Neural progenitor cell (in vitro differentiated cells): Measurements from ENCODE around the gene PIAS2. TPM values are rescaled to one million over a fixed set of nuclear protein-coding genes. Genes with fewer than 3 reads are reported as not detected.

Experiments
- DNase-seq: peaks from one replicate; pipeline ENCODE4 v3.0.0-alpha.2; 2016; ENCODE audit warnings: low spot score
- H2AFZ ChIP-seq: fragments of 200-600 bp; sonication (generic); replicated peaks from 2 replicates; pipeline ENCODE4 v1.6.1; 2016; ENCODE audit warnings: antibody characterized with exemption
- H3F3A ChIP-seq: fragments of 200-600 bp; sonication (generic); 2 replicates; pipeline ENCODE4 v1.6.1; 2016; ENCODE audit warnings: antibody characterized with exemption, low read depth
- H3K27ac ChIP-seq: fragments of 200-600 bp; sonication (generic); 2 replicates; pipeline ENCODE4 v1.5.1; 2016; ENCODE audit warnings: mild to moderate bottlenecking
- H3K27me3 ChIP-seq: fragments of 200-600 bp; sonication (generic); 2 replicates; pipeline ENCODE4 v1.6.1; 2016; ENCODE audit warnings: mild to moderate bottlenecking, moderate library complexity
- H3K36me3 ChIP-seq: fragments of 200-600 bp; sonication (generic); 2 replicates; pipeline ENCODE4 v1.5.1; 2016
- H3K4me1 ChIP-seq: fragments of 200-600 bp; sonication (generic); 2 replicates; pipeline ENCODE4 v1.6.1; 2016; ENCODE audit warnings: mixed run types
- H3K4me2 ChIP-seq: fragments of 200-600 bp; sonication (generic); 2 replicates; pipeline ENCODE4 v1.6.1; 2016
- H3K4me3 ChIP-seq: fragments of 200-600 bp; sonication (generic); 2 replicates; pipeline ENCODE4 v1.5.1; 2016
- H3K79me2 ChIP-seq: fragments of 200-600 bp; sonication (generic); 2 replicates; pipeline ENCODE4 v1.6.1; 2016; ENCODE audit warnings: low read depth
- H3K9ac ChIP-seq: fragments of 200-600 bp; sonication (generic); 2 replicates; pipeline ENCODE4 v1.6.1; 2016
- H3K9me3 ChIP-seq: fragments of 200-600 bp; sonication (generic); 2 replicates; pipeline ENCODE4 v1.5.1; 2016; ENCODE audit warnings: low read depth
- H4K20me1 ChIP-seq: fragments of 200-600 bp; sonication (generic); 2 replicates; pipeline ENCODE4 v1.6.1; 2016; ENCODE audit warnings: low read depth
- H3K27ac Mint-ChIP-seq: 3 replicates; pipeline ENCODE4 v1.8.0; 2021; ENCODE audit warnings: mixed read lengths
- H3K27me3 Mint-ChIP-seq: 2 replicates; pipeline ENCODE4 v1.8.0; 2022; ENCODE audit warnings: low read depth, mild to moderate bottlenecking, inconsistent platforms, moderate library complexity, mixed read lengths; ENCODE audit not compliant: insufficient read depth
- H3K36me3 Mint-ChIP-seq: 3 replicates; pipeline ENCODE4 v1.8.0; 2021; ENCODE audit warnings: mixed read lengths
- H3K4me1 Mint-ChIP-seq: 3 replicates; pipeline ENCODE4 v1.8.0; 2021; ENCODE audit warnings: mixed read lengths
- H3K4me3 Mint-ChIP-seq: 3 replicates; pipeline ENCODE4 v1.8.0; 2021; ENCODE audit warnings: mild to moderate bottlenecking, moderate library complexity, mixed read lengths
- H3K9me3 Mint-ChIP-seq: 3 replicates; pipeline ENCODE4 v1.8.0; 2020; ENCODE audit warnings: mixed read lengths
- EZH2 ChIP-seq: fragments of 200-600 bp; sonication (generic); IDR thresholded peaks from 2 replicates; pipeline ENCODE4 v1.6.1; 2017; ENCODE audit warnings: antibody characterized with exemption, mild to moderate bottlenecking, moderate library complexity
- EZH2phosphoT487 ChIP-seq: fragments of 200-600 bp; sonication (generic); IDR thresholded peaks from 2 replicates; pipeline ENCODE4 v1.6.1; 2017; ENCODE audit warnings: antibody characterized with exemption
- total RNA-seq: library from RNA; depleted of rRNA; stranded (reverse); fragments of >200 nt; gene quantifications from 2 replicates; pipeline ENCODE4 v1.2.3, GENCODE V29; 2015; ENCODE audit warnings: low replicate concordance
- TF ChIP-seq, protein P1 (sequence below): fragments of 200-600 bp; sonication (generic); IDR thresholded peaks from 2 replicates; pipeline ENCODE4 v1.5.1; 2017; ENCODE audit warnings: antibody characterized with exemption, mild to moderate bottlenecking

PIAS2 gene
- total RNA-seq, 1 donor from 2014 or later, result 39.4 TPM

- no peaks in the 10 kb centered on the region for H3K9me3 Mint-ChIP-seq
- no peak overlapping the region for H2AFZ ChIP-seq
- no peaks in the 10 kb centered on the region for H3K9me3 ChIP-seq
- no peak overlapping the region for H3K4me3 ChIP-seq
- H3K79me2 ChIP-seq, result no peaks in the 10 kb centered on the region
- no peak for DNase-seq
- H3K4me2 ChIP-seq, result no peak overlapping the region
- peaks cover 5% of the 10 kb centered on the region for H3K27me3 ChIP-seq
- no peak overlapping the region for H3K27ac Mint-ChIP-seq
- TF ChIP-seq, protein P1, sequence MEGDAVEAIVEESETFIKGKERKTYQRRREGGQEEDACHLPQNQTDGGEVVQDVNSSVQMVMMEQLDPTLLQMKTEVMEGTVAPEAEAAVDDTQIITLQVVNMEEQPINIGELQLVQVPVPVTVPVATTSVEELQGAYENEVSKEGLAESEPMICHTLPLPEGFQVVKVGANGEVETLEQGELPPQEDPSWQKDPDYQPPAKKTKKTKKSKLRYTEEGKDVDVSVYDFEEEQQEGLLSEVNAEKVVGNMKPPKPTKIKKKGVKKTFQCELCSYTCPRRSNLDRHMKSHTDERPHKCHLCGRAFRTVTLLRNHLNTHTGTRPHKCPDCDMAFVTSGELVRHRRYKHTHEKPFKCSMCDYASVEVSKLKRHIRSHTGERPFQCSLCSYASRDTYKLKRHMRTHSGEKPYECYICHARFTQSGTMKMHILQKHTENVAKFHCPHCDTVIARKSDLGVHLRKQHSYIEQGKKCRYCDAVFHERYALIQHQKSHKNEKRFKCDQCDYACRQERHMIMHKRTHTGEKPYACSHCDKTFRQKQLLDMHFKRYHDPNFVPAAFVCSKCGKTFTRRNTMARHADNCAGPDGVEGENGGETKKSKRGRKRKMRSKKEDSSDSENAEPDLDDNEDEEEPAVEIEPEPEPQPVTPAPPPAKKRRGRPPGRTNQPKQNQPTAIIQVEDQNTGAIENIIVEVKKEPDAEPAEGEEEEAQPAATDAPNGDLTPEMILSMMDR, result no peak
- TF ChIP-seq EZH2phosphoT487 (no peak), EZH2 (no peak)
- no peaks in the 10 kb centered on the region for H3K4me1 ChIP-seq
- no peak overlapping the region for H3K4me3 Mint-ChIP-seq
- peaks cover 4% of the 10 kb centered on the region for H3K27me3 Mint-ChIP-seq
- no peaks in the 10 kb centered on the region for H3K36me3 ChIP-seq
- no peaks in the 10 kb centered on the region for H3F3A ChIP-seq
- no peaks in the 10 kb centered on the region for H3K36me3 Mint-ChIP-seq
- H4K20me1 ChIP-seq, result no peaks in the 10 kb centered on the region
- no peak overlapping the region for H3K9ac ChIP-seq
- H3K27ac ChIP-seq, result no peak overlapping the region
- H3K4me1 Mint-ChIP-seq, result peaks cover 8% of the 10 kb centered on the region
Measured at GRCh38 chr18:46767217-46767616, 150.1 kb downstream of the PIAS2 start.

GRCh38 chr18:46764586-46764985 is 152.7 kb downstream of the PIAS2 start:
- no peaks in the 10 kb centered on the region for H3K36me3 ChIP-seq
- H3K36me3 Mint-ChIP-seq, result no peaks in the 10 kb centered on the region
- H2AFZ ChIP-seq, result no peak overlapping the region
- no peak overlapping the region for H3K4me3 Mint-ChIP-seq
- H3K27me3 Mint-ChIP-seq, result peaks cover 2% of the 10 kb centered on the region
- H4K20me1 ChIP-seq, result no peaks in the 10 kb centered on the region
- no peaks in the 10 kb centered on the region for H3F3A ChIP-seq
- H3K4me1 Mint-ChIP-seq, result no peaks in the 10 kb centered on the region
- H3K27ac Mint-ChIP-seq, result no peak overlapping the region
- no peak overlapping the region for H3K27ac ChIP-seq
- peaks cover 31% of the 10 kb centered on the region for H3K27me3 ChIP-seq
- H3K9me3 Mint-ChIP-seq, result no peaks in the 10 kb centered on the region
- no peaks in the 10 kb centered on the region for H3K4me1 ChIP-seq
- TF ChIP-seq EZH2phosphoT487 (no peak), EZH2 (no peak)
- TF ChIP-seq, protein P1, result no peak
- H3K9me3 ChIP-seq, result no peaks in the 10 kb centered on the region
- H3K4me3 ChIP-seq, result no peak overlapping the region
- no peak for DNase-seq
- H3K79me2 ChIP-seq, result no peaks in the 10 kb centered on the region
- no peak overlapping the region for H3K4me2 ChIP-seq
- no peak overlapping the region for H3K9ac ChIP-seq

DNA sequence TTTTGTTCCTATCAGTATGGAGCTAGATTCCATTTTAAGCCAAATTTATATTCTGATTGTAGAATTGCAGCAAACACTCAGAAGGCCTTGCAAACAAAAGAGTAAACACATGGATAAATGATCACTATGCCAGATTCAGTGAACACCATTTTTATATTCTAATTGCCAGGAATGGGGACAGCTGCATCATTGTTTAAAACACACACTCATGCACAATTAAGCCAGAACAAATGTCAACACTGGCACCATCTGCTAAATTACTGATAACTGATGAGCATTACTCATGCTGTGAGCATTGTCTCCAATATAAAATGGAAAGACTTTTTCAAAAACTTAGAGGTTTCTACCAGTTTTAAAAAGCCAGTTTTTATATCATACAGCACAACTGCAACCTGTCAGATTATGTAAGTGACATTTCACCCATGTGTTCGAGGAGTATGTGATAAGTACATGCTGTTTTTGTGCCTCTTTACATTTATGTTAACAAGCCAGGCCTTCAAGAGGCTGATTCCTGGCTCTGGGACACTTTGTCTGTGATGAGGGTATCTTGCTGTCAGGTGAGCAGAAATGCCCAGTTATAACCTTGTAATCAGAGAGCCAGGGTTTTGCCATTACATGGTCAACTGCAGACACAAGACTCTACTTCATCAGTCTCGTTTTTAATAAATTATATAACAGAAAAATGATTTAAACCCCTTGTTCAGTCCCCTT is 156.1 kb downstream of the PIAS2 start:
- Histone ChIP-seq H3K27ac (no peak overlapping the region), H3F3A (peaks cover 17% of the 10 kb centered on the region), H3K36me3 (no peaks in the 10 kb centered on the region), H3K79me2 (no peaks in the 10 kb centered on the region), H3K4me3 (no peak overlapping the region), H4K20me1 (peaks cover 18% of the 10 kb centered on the region), H2AFZ (no peak overlapping the region), H3K4me1 (peaks cover 9% of the 10 kb centered on the region), H3K9ac (no peak overlapping the region), H3K9me3 (no peaks in the 10 kb centered on the region), H3K4me2 (no peak overlapping the region), H3K27me3 (peaks cover 65% of the 10 kb centered on the region)
- Mint-ChIP-seq H3K27ac (no peak overlapping the region), H3K4me3 (no peak overlapping the region), H3K27me3 (peaks cover 25% of the 10 kb centered on the region), H3K9me3 (no peaks in the 10 kb centered on the region), H3K36me3 (no peaks in the 10 kb centered on the region), H3K4me1 (peaks cover 7% of the 10 kb centered on the region)
- DNase-seq, result no peak
- TF ChIP-seq EZH2phosphoT487, result no peak
- TF ChIP-seq, protein P1, result no peak
- no peak for TF ChIP-seq EZH2
